SKM-1 (cell line): Measurements from ENCODE around the gene LEMD2.

Experiments
- DNase-seq: peaks from one replicate; lab custom pipeline; 2025; ENCODE audit not compliant: unreplicated experiment; lab: John Stamatoyannopoulos, UW

Gene LEMD2

DNA sequence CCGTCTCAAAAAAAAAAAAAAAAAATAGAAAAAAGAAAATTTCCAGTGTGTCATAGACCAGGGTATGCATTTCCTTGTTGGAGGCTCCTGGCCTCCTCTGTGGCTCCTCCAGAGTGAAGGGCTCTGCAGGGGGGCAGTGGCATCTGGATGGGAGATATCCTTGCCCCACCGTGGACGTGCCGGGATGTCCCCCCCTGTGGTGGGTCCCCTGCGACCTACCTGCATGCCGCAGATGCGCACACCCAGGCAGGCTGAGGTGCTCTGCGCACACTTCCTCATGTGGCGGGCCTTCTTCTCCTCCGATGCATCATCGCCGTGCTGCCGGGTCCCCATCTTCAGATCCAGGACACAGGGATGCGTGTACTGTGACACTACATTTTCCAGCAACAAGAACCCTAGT lies 63.7 kb downstream of the LEMD2 start:
- no peak for DNase-seq

DNA sequence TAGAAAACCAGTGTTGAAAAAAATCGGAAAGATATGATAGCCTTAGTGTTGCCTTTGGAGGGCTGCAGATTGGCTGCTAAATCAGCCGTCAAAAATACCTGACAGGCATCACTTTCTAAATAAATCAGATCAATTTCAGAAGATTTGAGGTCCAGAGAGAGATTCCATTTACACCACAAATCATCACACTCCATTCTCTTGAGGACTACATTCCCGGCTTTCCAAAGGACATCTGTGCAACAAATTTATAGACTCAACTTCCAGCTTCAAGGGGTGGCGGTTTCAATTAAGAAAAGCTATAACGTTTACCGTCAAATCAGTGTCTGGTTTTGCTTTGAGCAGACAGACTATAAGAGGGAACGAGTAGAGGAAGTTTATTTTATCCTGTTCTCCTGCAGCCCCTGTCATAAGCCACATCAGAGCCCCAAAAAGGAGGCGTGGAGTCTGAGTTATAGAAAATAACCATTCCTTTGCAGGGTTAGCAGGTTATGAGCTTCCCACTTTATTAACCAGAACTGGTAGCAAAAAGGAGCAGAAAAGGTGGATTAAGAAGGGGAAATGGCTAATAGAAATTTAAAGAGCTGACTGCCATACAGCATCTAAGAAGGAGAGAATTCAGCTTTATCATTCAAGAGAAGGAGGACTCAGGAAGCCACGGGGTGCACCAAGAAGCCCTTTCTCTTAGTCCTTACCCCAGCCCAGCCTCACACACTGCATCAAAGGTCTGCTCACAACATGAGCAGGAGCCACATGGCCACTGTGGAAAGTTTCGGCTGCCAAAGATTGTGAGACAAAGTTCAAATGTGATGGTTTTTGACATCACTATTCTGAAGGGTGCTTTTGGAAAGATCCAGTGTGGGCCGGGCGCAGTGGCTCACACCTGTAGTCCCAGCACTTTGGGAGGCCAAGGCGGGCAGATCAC lies 64.6 kb downstream of the LEMD2 start:
- DNase-seq: no peak

DNA sequence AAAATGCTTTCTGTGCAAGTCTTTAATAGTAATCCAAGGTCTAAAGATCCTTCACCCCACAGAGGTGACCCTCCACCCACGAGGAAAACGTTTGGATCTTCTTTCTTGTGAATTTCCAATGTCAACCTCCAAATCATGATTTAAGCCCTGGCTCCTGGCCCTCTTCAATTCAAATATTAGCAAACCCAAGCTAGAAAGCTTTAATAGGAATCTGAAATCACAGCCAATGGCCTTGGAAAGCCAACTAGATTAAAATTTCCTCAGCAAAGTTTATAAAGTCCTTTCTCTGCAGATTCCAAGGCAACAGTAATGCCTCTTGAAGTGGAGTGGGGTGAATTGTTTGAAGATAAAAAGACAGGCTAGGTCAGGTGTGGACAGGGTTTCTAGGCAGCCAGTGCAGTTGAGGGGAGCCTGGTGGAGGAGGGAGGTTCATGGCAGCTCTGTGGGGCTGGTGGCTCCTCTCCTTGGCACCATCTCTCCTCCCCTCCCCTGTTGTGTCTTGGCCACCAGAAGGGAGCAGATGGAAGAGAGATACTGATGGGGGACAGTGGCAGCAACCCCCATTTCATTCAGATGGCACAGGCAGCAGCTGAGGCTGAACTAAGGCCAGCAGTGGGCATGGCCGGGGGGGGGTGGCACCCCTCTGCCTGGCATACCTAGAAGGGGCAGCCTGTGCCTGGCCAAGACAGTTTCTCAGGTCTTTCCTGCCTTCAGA lies 65.4 kb downstream of the LEMD2 start:
- DNase-seq: no peak

DNA sequence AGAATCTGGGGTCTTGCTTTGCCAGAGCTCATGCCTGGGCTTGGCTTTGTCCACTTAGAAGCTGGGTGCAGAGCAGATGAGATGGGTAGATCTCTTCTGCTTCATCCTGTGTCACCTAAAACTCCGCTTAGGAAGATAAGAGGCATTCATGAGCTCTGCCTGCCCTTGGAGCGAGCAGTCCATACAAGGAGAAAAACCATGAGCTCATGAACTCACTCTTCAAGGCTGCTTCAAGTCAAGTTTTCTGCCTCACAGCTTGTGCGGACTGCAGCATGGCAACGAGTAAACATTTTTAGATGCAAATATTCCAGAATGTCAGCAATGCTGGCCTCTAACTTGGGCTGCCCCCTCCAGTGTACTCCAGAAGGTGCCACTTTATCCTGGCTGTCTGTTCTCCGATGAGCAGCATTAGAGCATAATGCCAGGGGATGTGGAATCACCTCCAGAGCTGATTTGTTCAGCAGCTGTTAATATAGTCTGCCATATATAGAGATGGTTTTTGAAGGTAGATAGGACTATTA lies 66.8 kb downstream of the LEMD2 start:
- no peak for DNase-seq

DNA sequence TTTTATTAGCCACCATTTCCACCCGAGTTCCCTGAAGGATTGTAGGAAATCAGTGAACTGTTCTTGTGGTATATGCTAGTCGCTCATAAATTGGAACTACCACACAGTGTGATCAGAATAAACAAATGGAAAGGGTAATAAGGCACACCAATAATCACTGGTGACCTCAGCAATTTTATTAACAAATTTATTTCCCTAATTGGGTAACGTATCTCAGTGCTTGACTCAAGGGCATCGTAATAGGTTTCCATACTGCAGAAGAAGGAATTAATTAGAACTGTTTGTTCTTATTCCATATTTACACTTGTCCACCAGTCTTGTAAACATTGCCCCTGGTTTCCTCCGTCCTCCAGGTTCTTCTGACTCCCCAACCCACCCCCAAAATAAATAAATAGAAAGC lies 67.4 kb downstream of the LEMD2 start:
- no peak for DNase-seq
